Liver (tissue), 9 donors: ENCODE results near the gene DIS3L2. TPM values are rescaled to one million over a fixed set of nuclear protein-coding genes. Genes with fewer than 3 reads are reported as not detected.

ENCODE experiments used
- DNase-seq: peaks from one replicate; pipeline ENCODE4 v3.0.0-alpha.2; 2017; ENCODE audit warnings: low spot score
- H3K27ac ChIP-seq, 2 donors: one replicate each; pipeline ENCODE4 v1.7.0; 2013; ENCODE audit warnings: inconsistent platforms in 2 of 2, low read length in 2 of 2, control low read depth in 1 of 2, low read depth in 1 of 2, mild to moderate bottlenecking in 1 of 2
- H3K27me3 ChIP-seq, 4 donors: one replicate each; pipeline versions ENCODE4 v1.6.1 to v1.7.0; 2013; ENCODE audit warnings: low read length in 3 of 4, inconsistent platforms in 1 of 4, mild to moderate bottlenecking in 1 of 4, moderate library complexity in 1 of 4; ENCODE audit not compliant: control insufficient read depth in 4 of 4, insufficient read depth in 4 of 4
- H3K36me3 ChIP-seq, 4 donors: one replicate each; pipeline versions ENCODE4 v1.6.1 to v1.7.0; 2013; ENCODE audit warnings: low read length in 3 of 4, mild to moderate bottlenecking in 3 of 4, low read depth in 1 of 4, moderate library complexity in 1 of 4; ENCODE audit not compliant: control insufficient read depth in 4 of 4, insufficient read depth in 3 of 4
- H3K4me1 ChIP-seq, 4 donors: one replicate each; pipeline versions ENCODE4 v1.6.1 to v1.7.0; 2013; ENCODE audit warnings: low read length in 3 of 4, mild to moderate bottlenecking in 3 of 4, moderate library complexity in 1 of 4; ENCODE audit not compliant: control insufficient read depth in 4 of 4, insufficient read depth in 4 of 4
- H3K4me3 ChIP-seq, 3 donors: one replicate each; pipeline versions ENCODE4 v1.6.1 to v1.7.0; 2013; ENCODE audit warnings: low read length in 3 of 3, control low read depth in 1 of 3, low read depth in 1 of 3, mild to moderate bottlenecking in 1 of 3
- H3K9ac ChIP-seq, 2 donors: one replicate each; pipeline ENCODE4 v1.7.0; 2013; ENCODE audit warnings: low read length in 2 of 2, mild to moderate bottlenecking in 2 of 2, moderate library complexity in 2 of 2, control low read depth in 1 of 2, low read depth in 1 of 2
- H3K9me3 ChIP-seq, 4 donors: one replicate each; pipeline versions ENCODE4 v1.6.1 to v1.7.0; 2013; ENCODE audit warnings: low read length in 3 of 4; ENCODE audit not compliant: control insufficient read depth in 4 of 4
- EGR1 ChIP-seq, 2 donors: IDR thresholded peaks; 2 replicates each; pipeline ENCODE4 v1.6.1; 2016 to 2018; ENCODE audit warnings: antibody characterized with exemption in 2 of 2, low read depth in 2 of 2
- FOXA1 ChIP-seq: IDR thresholded peaks from 2 replicates; pipeline ENCODE4 v1.6.1; 2016; ENCODE audit warnings: antibody characterized with exemption
- FOXA2 ChIP-seq: IDR thresholded peaks from 2 replicates; pipeline ENCODE4 v1.6.1; 2016; ENCODE audit warnings: antibody characterized with exemption
- GABPA ChIP-seq, 2 donors: IDR thresholded peaks in 1 of 2; conservative IDR thresholded peaks in 1 of 2; 2 replicates each; pipeline ENCODE4 v1.6.1; 2016; ENCODE audit warnings: antibody characterized with exemption in 2 of 2, mild to moderate bottlenecking in 1 of 2, moderate library complexity in 1 of 2
- JUND ChIP-seq, 2 donors: IDR thresholded peaks; 2 replicates each; pipeline ENCODE4 v1.6.1; 2016; ENCODE audit warnings: antibody characterized with exemption in 2 of 2
- RAD21 ChIP-seq, 2 donors: IDR thresholded peaks; 2 replicates each; pipeline ENCODE4 v1.6.1; 2016; ENCODE audit warnings: antibody characterized with exemption in 2 of 2, mild to moderate bottlenecking in 2 of 2
- SP1 ChIP-seq: IDR thresholded peaks from 2 replicates; pipeline ENCODE4 v1.6.1; 2018; ENCODE audit warnings: antibody characterized with exemption, mild to moderate bottlenecking
- TAF1 ChIP-seq: conservative IDR thresholded peaks from 2 replicates; pipeline ENCODE4 v1.6.1; 2016; ENCODE audit warnings: antibody characterized with exemption, mild to moderate bottlenecking
- WGBS: extraction: QIAGEN DNeasy Blood & Tissue Kit; methylation state at CpG from one replicate; pipeline ENCODE4 v1.1.7; 2013; 5-methylcytosine and 5-hydroxymethylcytosine counted together
- polyA plus RNA-seq, 2 donors: library from polyadenylated mRNA; stranded (reverse) in 1 of 2; unstranded in 1 of 2; fragments of 200-250 nt in 1 of 2; fragments of >200 nt in 1 of 2; fragmentation: Nextera tagmentation in 1 of 2; extraction: Ambion mirVana in 1 of 2; gene quantifications; one replicate each; pipeline versions ENCODE4 v1.2.1 to v1.2.3, GENCODE V29; 2013 to 2015
- total RNA-seq, 2 donors: library from RNA; depleted of rRNA; stranded (reverse); fragments of >200 nt; gene quantifications; one replicate each; pipeline ENCODE4 v1.2.3, GENCODE V29; 2014
- TF ChIP-seq, protein P1 (sequence below): IDR thresholded peaks from 2 replicates; pipeline ENCODE4 v1.6.1; 2016; ENCODE audit warnings: antibody characterized with exemption
- TF ChIP-seq, protein P2 (sequence below): IDR thresholded peaks from 2 replicates; pipeline ENCODE4 v1.6.1; 2016; ENCODE audit warnings: antibody characterized with exemption
- TF ChIP-seq, protein P3 (sequence below): fragments of 150-350 bp; IDR thresholded peaks from 2 replicates; pipeline ENCODE4 v1.5.1; 2017; ENCODE audit warnings: improper control_type of control experiment, low read depth, low read length; ENCODE audit not compliant: missing input control
- donor health status: healthy.
- donor health status: healthy.
- donor health status: healthy.
- donor health status: healthy.
- donor health status: healthy.

DIS3L2 gene
- total and polyA plus RNA-seq, 4 donors: 5.7 to 21.5 (median 8.8) TPM

DNA sequence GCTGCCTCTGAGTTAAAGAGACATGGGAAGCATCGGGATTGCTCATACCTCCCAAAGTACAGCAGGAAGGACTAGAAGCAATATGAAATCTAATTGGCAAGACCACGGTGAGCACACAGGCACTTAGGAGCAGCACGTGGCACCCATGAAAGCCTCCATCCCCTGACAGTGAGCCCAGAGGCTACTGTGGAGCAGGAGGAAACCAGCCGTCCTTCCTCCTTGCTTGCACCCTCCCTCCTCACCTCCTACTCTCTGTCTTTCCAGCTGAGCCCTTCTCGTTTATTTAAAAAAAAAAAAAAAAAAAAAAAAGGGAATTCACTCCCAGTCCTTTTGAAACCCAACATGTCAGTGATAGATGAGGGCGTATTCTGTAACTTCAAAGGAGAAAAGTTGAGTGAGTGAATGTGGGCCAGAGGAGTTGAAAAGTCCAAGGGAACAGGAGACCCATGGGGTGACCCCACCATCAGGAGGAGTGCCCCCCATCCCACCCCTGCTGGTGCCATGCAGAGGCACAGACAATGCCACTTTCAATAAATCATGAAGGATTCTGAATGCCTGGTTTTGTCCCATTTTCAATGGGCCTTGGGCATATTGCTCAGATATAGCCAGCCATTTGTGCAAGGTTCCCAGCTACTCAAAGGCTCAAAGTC is 320.5 kb downstream of the DIS3L2 start:
- no peak overlapping the region for H3K9ac ChIP-seq
- peaks cover 0 to 6% (median 3%) of the 10 kb centered on the region in 4 donors for H3K36me3 ChIP-seq
- H3K27me3 ChIP-seq: no peaks in the 10 kb centered on the region
- no peak overlapping the region for H3K27ac ChIP-seq
- H3K4me1 ChIP-seq: no peaks in the 10 kb centered on the region
- DNase-seq: no peak
- TF ChIP-seq GABPA (IDR thresholded peaks at IDR 0.05 in 1 of 2, conservative IDR thresholded peaks at IDR 0.05 in 1 of 2) (no peak), EGR1 (IDR thresholded peaks at IDR 0.05; ENCODE audit: low read depth in 2 of 2) (no peak)
- TF ChIP-seq, protein P1, sequence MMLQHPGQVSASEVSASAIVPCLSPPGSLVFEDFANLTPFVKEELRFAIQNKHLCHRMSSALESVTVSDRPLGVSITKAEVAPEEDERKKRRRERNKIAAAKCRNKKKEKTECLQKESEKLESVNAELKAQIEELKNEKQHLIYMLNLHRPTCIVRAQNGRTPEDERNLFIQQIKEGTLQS: no peak
- 91% methylated on average over 6 of the region's 6 CpGs for WGBS
- peaks cover 0 to 1% (median 0%) of the 10 kb centered on the region in 4 donors for H3K9me3 ChIP-seq
- no peak overlapping the region for H3K4me3 ChIP-seq

DNA sequence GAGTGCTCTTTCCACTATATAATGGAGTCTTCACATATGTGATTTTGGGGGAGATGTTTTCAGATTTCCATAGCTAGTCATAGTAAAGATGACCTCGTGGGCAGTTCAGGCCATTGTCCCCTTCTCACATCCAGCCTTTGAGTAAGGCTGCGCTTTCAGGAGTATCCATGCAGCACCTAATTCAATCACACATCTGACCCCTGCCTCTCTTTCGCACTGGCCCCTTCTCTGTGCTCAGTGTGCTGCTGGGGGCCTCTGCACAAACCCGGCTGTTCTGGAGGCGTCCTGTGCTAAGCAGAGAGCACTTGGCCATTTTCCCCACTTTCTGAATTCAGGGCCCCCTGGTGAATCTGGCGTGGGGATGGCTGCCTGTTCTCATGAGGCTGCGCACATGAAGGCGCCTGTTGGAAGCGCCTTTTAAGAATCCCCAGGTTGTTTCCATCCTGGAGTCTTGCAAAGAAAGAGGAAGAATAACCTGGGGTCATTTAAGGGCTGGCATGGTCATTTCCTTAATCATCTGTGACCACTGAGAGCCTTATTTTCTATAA is 321.1 kb downstream of the DIS3L2 start:
- DNase-seq: no peak
- Histone ChIP-seq H3K36me3 (peaks cover 0 to 6% (median 3%) of the 10 kb centered on the region in 4 donors), H3K4me3 (no peak overlapping the region), H3K27me3 (no peaks in the 10 kb centered on the region), H3K9ac (no peak overlapping the region), H3K9me3 (peaks cover 0 to 1% (median 0%) of the 10 kb centered on the region in 4 donors), H3K27ac (no peak overlapping the region), H3K4me1 (no peaks in the 10 kb centered on the region)
- WGBS: 98% methylated on average over 9 of the region's 9 CpGs
- no peak for TF ChIP-seq JUND (IDR thresholded peaks at IDR 0.05)
- TF ChIP-seq, protein P2, sequence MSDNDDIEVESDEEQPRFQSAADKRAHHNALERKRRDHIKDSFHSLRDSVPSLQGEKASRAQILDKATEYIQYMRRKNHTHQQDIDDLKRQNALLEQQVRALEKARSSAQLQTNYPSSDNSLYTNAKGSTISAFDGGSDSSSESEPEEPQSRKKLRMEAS: no peak
- TF ChIP-seq, protein P3, sequence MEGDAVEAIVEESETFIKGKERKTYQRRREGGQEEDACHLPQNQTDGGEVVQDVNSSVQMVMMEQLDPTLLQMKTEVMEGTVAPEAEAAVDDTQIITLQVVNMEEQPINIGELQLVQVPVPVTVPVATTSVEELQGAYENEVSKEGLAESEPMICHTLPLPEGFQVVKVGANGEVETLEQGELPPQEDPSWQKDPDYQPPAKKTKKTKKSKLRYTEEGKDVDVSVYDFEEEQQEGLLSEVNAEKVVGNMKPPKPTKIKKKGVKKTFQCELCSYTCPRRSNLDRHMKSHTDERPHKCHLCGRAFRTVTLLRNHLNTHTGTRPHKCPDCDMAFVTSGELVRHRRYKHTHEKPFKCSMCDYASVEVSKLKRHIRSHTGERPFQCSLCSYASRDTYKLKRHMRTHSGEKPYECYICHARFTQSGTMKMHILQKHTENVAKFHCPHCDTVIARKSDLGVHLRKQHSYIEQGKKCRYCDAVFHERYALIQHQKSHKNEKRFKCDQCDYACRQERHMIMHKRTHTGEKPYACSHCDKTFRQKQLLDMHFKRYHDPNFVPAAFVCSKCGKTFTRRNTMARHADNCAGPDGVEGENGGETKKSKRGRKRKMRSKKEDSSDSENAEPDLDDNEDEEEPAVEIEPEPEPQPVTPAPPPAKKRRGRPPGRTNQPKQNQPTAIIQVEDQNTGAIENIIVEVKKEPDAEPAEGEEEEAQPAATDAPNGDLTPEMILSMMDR: no peak
- no peak for TF ChIP-seq GABPA (IDR thresholded peaks at IDR 0.05 in 1 of 2, conservative IDR thresholded peaks at IDR 0.05 in 1 of 2)
- TF ChIP-seq, protein P1: no peak
- no peak for TF ChIP-seq RAD21 (IDR thresholded peaks at IDR 0.05)
- no peak for TF ChIP-seq TAF1

DNA sequence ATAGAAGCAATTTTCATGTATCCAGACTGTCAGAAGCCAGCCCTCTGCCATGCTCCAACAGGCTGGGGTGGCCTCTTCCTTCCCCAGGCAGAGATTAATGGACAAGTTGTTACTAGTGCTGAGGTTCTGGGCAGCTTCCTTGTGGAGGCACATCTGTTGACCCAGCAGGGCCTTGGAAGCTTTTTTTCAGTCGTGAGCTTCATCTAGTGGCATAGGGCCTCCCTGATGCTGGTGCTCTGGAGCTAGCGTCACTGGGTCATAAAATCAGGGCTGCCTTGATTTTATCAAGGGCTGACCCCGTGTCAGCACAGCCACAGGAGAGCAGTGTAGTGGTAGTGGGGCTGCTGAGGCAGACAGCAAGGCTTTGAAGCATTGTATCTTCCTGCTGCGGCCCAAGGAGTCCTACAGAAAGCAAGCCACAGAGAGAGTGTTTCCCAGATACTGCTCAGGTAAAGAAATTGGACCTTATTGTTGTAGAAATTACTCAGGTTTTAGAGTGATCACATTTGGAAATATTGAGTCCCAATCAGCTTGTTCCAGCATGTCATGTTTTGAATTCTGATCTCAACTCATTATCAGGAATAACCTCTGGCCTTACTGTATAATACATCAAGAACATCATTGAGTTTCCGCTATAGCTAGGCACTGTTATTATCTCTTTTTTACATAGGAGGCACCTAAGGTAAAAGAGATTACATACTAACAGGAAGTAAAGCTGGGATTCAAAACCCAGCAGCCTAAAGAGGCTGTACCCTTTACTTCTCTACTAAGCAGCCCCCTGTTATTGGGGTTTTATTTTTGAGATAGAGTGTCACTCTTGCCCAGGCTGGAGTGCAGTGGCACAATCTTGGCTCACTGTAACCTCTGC is 324.7 kb downstream of the DIS3L2 start:
- Histone ChIP-seq H3K27me3 (no peaks in the 10 kb centered on the region), H3K9me3 (no peaks in the 10 kb centered on the region), H3K4me3 (no peak overlapping the region), H3K4me1 (no peaks in the 10 kb centered on the region), H3K36me3 (peaks cover 0 to 2% (median under 1%) of the 10 kb centered on the region in 4 donors), H3K9ac (no peak overlapping the region), H3K27ac (no peak overlapping the region)
- TF ChIP-seq, protein P2: no peak
- TF ChIP-seq SP1 (no peak), FOXA1 (no peak), FOXA2 (no peak)
- TF ChIP-seq, protein P1: no peak
- DNase-seq: no peak
- 92% methylated on average over 5 of the region's 5 CpGs for WGBS
